PC-3 (cell line): ENCODE results near the gene SLC15A4. TPM values are rescaled to one million over a fixed set of nuclear protein-coding genes. Genes with fewer than 3 reads are reported as not detected.
"Not testable (repeated sequence)": the region's sequence is repeated elsewhere in the genome, so short reads cannot be mapped to it uniquely, and the experiment has no call there.

ENCODE experiments used
- ATAC-seq: fragments of 200-7000 bp; cut with Tn5 transposase; 2 replicates; pipeline ENCODE4 v1.9.1; 2020; ENCODE audit warnings: mild to moderate bottlenecking, moderate library complexity
- BruUV-seq: library from RNA; stranded (reverse); fragments of 400-500 nt; replicated peaks from 2 replicates; lab custom pipeline; 2021; lab: Mats Ljungman, UMichigan
- CTCF ChIA-PET: fragments of 300-600 bp; sonication (Branson Sonifier 250); formaldehyde crosslinking; loops from one replicate; lab custom pipeline; 2022; ENCODE audit warnings: antibody characterized with exemption; lab: Charles Lee
- POLR2A ChIA-PET: fragments of 300-600 bp; sonication (Branson Sonifier 250); formaldehyde crosslinking; loops from one replicate; lab custom pipeline; 2022; ENCODE audit warnings: antibody characterized with exemption; ENCODE audit not compliant: unreplicated experiment; lab: Charles Lee
- DNase-seq: peaks from one replicate; pipeline ENCODE4 v3.0.0-alpha.2; 2015
- H2AFZ ChIP-seq: fragments of 300-600 bp; sonication (generic); 2 replicates; pipeline ENCODE4 v1.6.0; 2016; ENCODE audit warnings: antibody characterized with exemption, low read length
- H3F3A ChIP-seq: fragments of 300-600 bp; sonication (generic); one replicate; pipeline ENCODE4 v1.6.0; 2017; ENCODE audit warnings: antibody characterized with exemption, low read length, control low read depth, mild to moderate bottlenecking; ENCODE audit not compliant: unreplicated experiment
- H3K27ac ChIP-seq: fragments of 300-600 bp; sonication (generic); 2 replicates; pipeline ENCODE4 v1.5.1; 2016; ENCODE audit warnings: mild to moderate bottlenecking, low read length
- H3K27me3 ChIP-seq: fragments of 300-600 bp; sonication (generic); 2 replicates; pipeline ENCODE4 v1.6.1; 2016; ENCODE audit warnings: low read length, mixed read lengths
- H3K36me3 ChIP-seq: fragments of 300-600 bp; sonication (generic); 2 replicates; pipeline ENCODE4 v1.6.1; 2016; ENCODE audit warnings: low read depth, mixed run types, low read length, mixed read lengths
- H3K4me1 ChIP-seq: fragments of 300-600 bp; sonication (generic); 2 replicates; pipeline ENCODE4 v1.5.1; 2016; ENCODE audit warnings: low read length; ENCODE audit not compliant: insufficient read depth
- H3K4me2 ChIP-seq: fragments of 300-600 bp; sonication (generic); 2 replicates; pipeline ENCODE4 v1.6.0; 2016; ENCODE audit warnings: low read length
- H3K4me3 ChIP-seq: fragments of 300-600 bp; sonication (generic); 2 replicates; pipeline ENCODE4 v1.5.1; 2016; ENCODE audit warnings: mild to moderate bottlenecking, low read length, mixed read lengths
- H3K79me2 ChIP-seq: fragments of 300-600 bp; sonication (generic); 2 replicates; pipeline ENCODE4 v1.6.1; 2017; ENCODE audit warnings: low read length, mixed read lengths
- H3K9ac ChIP-seq: fragments of 300-600 bp; sonication (generic); 2 replicates; pipeline ENCODE4 v1.6.0; 2016; ENCODE audit warnings: mild to moderate bottlenecking, low read length
- H3K9me2 ChIP-seq: fragments of 300-600 bp; sonication (generic); replicated peaks from 2 replicates; pipeline ENCODE4 v1.6.1; 2016; ENCODE audit warnings: mixed run types, low read length, mixed read lengths
- H3K9me3 ChIP-seq: fragments of 300-600 bp; sonication (generic); 2 replicates; pipeline ENCODE4 v1.6.1; 2016; ENCODE audit warnings: low read length, mixed read lengths
- H4K20me1 ChIP-seq: fragments of 300-600 bp; sonication (generic); 2 replicates; pipeline ENCODE4 v1.6.1; 2016; ENCODE audit warnings: low read length, mixed read lengths
- EZH2 ChIP-seq: fragments of 300-600 bp; sonication (generic); IDR thresholded peaks from one replicate; pipeline ENCODE4 v1.6.1; 2017; ENCODE audit warnings: antibody characterized with exemption, mild to moderate bottlenecking, low read length; ENCODE audit not compliant: unreplicated experiment
- EZH2phosphoT487 ChIP-seq: fragments of 300-600 bp; sonication (generic); IDR thresholded peaks from 2 replicates; pipeline ENCODE4 v1.6.1; 2018; ENCODE audit warnings: mild to moderate bottlenecking, antibody characterized with exemption, low read length, borderline replicate concordance
- intact Hi-C: fragments of 100-400 bp; cut with micrococcal nuclease; formaldehyde crosslinking; loops from 2 replicates; pipeline ENCODE4 v1.9.0; 2023
- total RNA-seq: library from RNA; depleted of rRNA; stranded (reverse); fragments of >200 nt; gene quantifications from 2 replicates; pipeline ENCODE4 v1.2.3, GENCODE V29; 2014
- TF ChIP-seq, protein P1 (sequence below): fragments of 300-600 bp; sonication (generic); conservative IDR thresholded peaks from 2 replicates; pipeline ENCODE4 v1.5.1; 2017; ENCODE audit warnings: antibody characterized with exemption, low read depth, mild to moderate bottlenecking, low read length

SLC15A4 gene
- total RNA-seq, 1 experiment from 2014 or later: 20.8 TPM

DNA sequence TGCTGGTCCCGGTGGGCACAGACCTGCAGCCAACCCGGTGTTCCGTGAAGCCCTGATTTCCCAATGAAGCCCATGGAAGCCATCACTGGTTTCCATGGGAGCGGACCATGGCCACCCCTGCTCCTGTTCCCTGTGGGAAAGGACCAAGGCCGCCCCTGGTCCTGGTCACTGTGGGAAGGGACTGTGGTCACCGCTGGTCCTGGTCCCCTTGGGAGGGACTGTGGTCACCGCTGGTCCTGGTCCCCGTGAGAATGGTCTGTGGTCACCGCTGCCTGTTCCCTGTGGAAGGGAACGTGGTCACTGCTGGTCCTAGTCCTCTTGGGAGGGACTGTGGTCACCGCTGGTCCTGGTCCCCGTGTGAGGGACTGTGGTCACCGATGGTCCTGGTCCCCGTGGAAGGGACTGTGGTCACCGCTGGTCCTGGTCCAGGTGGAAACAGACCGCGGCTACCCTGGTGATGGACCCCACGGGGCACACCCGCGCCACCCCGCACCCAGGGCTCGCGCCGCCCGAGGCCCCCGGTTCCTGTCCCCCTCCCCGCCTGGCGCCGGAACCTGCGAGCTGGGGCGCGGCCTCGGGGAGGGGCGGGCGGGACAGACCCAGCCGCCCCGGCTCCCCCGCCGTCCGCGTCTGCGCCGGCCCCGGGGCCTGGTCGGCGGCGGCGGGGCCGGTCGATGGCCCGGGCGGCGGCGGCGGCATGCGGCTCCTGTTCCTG lies 29.3 kb upstream of the SLC15A4 start, which contains the start of gene GLT1D1:
GLT1D1 (plus strand) TSS at position 594 of the 715 bp plus-strand sequence; CDS start at position 698, 104 bp downstream.
- no peaks in the 10 kb centered on the region for H3K9me2 ChIP-seq
- H2AFZ ChIP-seq: no peak within 1 kb of the TSS
- no peak within 1 kb of the TSS for H3K4me3 ChIP-seq
- ChIA-PET POLR2A (no interaction called here), CTCF (no interaction called here)
- DNase-seq (no peak), ATAC-seq (no peak)
- no peak within 1 kb of the TSS for H3K27ac ChIP-seq
- H3K79me2 ChIP-seq: no peaks in the 10 kb centered on the region
- H4K20me1 ChIP-seq: no peaks in the 10 kb centered on the region
- peaks cover 55% of the 10 kb centered on the region for H3K27me3 ChIP-seq
- H3K4me1 ChIP-seq: no peaks in the 10 kb centered on the region
- no TSS peak for BruUV-seq
- no peaks in the 10 kb centered on the region for H3F3A ChIP-seq
- no peak within 1 kb of the TSS for H3K4me2 ChIP-seq
- intact Hi-C loops: no loop called here
- H3K9ac ChIP-seq: no peak within 1 kb of the TSS
- H3K9me3 ChIP-seq: no peaks in the 10 kb centered on the region
- TF ChIP-seq EZH2 (no peak), EZH2phosphoT487 (no peak)
- TF ChIP-seq, protein P1, sequence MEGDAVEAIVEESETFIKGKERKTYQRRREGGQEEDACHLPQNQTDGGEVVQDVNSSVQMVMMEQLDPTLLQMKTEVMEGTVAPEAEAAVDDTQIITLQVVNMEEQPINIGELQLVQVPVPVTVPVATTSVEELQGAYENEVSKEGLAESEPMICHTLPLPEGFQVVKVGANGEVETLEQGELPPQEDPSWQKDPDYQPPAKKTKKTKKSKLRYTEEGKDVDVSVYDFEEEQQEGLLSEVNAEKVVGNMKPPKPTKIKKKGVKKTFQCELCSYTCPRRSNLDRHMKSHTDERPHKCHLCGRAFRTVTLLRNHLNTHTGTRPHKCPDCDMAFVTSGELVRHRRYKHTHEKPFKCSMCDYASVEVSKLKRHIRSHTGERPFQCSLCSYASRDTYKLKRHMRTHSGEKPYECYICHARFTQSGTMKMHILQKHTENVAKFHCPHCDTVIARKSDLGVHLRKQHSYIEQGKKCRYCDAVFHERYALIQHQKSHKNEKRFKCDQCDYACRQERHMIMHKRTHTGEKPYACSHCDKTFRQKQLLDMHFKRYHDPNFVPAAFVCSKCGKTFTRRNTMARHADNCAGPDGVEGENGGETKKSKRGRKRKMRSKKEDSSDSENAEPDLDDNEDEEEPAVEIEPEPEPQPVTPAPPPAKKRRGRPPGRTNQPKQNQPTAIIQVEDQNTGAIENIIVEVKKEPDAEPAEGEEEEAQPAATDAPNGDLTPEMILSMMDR: no peak
- no peaks in the 10 kb centered on the region for H3K36me3 ChIP-seq

DNA sequence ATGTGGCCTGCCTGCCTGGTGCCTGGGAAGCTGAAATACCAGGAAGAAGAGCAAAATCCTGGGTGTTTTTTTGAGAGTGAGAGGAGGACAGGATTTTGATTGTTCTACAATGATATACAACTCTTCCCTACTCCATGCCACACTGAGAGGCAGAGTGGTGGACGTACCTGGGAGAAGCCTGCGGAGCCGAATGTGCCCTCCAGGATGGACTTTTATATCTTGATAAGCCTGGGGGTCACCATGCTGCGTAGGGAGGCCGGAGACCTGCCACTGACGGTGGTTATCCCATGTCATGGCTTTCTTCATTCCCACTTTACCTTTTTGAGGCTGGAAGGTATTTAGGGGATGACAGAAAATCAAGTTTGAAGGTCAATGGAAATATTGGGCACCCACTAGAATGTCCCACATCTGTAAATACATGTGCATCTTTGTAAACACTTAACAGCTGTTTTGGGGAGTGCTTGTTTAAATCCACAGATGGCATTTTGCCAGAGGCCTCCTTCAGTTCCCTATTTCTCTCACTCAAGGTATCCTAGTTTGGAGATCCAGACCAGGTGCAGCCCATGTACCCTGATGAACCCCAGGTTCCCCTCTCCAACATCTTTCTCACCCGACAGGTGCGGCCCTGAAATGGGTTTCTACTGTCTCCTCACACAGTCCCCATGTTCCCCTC lies 28.4 kb upstream of the SLC15A4 start:
- Histone ChIP-seq H4K20me1 (no peaks in the 10 kb centered on the region), H3K4me2 (no peak overlapping the region), H3K27me3 (peaks cover 49% of the 10 kb centered on the region), H3K36me3 (no peaks in the 10 kb centered on the region), H3K27ac (no peak overlapping the region), H3F3A (no peaks in the 10 kb centered on the region), H3K9me3 (no peaks in the 10 kb centered on the region), H3K79me2 (no peaks in the 10 kb centered on the region), H3K4me3 (no peak overlapping the region), H3K9ac (no peak overlapping the region), H2AFZ (no peak overlapping the region), H3K4me1 (no peaks in the 10 kb centered on the region), H3K9me2 (no peaks in the 10 kb centered on the region)
- ChIA-PET POLR2A (no interaction called here), CTCF (no interaction called here)
- DNase-seq: no peak
- intact Hi-C loops: no loop called here
- ATAC-seq: no peak
- BruUV-seq: no TSS peak
- TF ChIP-seq, protein P1: no peak

DNA sequence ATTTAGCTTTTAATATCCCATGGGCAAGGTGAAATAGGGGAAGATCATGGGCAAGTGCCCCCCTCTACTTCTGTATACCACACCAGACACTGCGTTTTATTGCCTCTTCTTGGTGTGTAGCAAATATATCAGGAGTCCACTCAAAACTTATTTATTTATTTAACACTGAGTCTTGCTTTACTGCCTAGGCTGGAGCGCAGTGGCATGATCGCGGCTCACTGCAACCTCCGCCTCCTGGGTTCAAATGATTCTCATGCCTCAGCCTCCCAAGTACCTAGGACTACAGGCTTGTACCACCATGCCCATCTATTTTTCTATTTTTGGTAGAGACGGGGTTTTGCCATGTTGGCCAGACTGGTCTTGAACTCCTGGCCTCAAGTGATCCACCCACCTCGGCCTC lies 27.7 kb upstream of the SLC15A4 start:
- H3K36me3 ChIP-seq, H3K9me3 ChIP-seq, H3K9ac ChIP-seq, H3K9me2 ChIP-seq, POLR2A ChIA-PET, H3K4me3 ChIP-seq, ATAC-seq, CTCF ChIA-PET, DNase-seq, H3K4me2 ChIP-seq, H3K27ac ChIP-seq, H2AFZ ChIP-seq, H4K20me1 ChIP-seq, H3F3A ChIP-seq, intact Hi-C loops, H3K79me2 ChIP-seq, H3K4me1 ChIP-seq, BruUV-seq: not testable (repeated sequence)
- H3K27me3 ChIP-seq: peaks cover 42% of the 10 kb centered on the region
